Osteoblast (primary cell): ENCODE results near the gene UNCX. TPM values are rescaled to one million over a fixed set of nuclear protein-coding genes. Genes with fewer than 3 reads are reported as not detected.

Source experiments
- DNase-seq: peaks from one replicate; pipeline ENCODE4 v3.0.0; 2011; ENCODE audit warnings: low spot score, mixed read lengths; ENCODE audit not compliant: insufficient read length; ENCODE audit errors: missing footprints
- H2AFZ ChIP-seq: 2 replicates; pipeline ENCODE4 v1.6.0; 2011; ENCODE audit warnings: mild to moderate bottlenecking, low read length
- H3K27ac ChIP-seq: 2 replicates; pipeline ENCODE4 v1.5.1; 2011; ENCODE audit warnings: mild to moderate bottlenecking, low read depth, low read length, moderate library complexity
- H3K27me3 ChIP-seq: 2 replicates; pipeline ENCODE4 v1.6.0; 2012; ENCODE audit warnings: mild to moderate bottlenecking, control low read depth, inconsistent platforms, low read length, moderate library complexity; ENCODE audit not compliant: insufficient read depth
- H3K36me3 ChIP-seq: 2 replicates; pipeline ENCODE4 v1.5.1; 2011; ENCODE audit warnings: mild to moderate bottlenecking, low read length, control low read depth, moderate library complexity; ENCODE audit not compliant: insufficient read depth
- H3K4me1 ChIP-seq: 2 replicates; pipeline ENCODE4 v1.5.1; 2011; ENCODE audit warnings: mild to moderate bottlenecking, low read length, control low read depth, moderate library complexity; ENCODE audit not compliant: insufficient read depth
- H3K4me2 ChIP-seq: 2 replicates; pipeline ENCODE4 v1.6.0; 2011; ENCODE audit warnings: mild to moderate bottlenecking, low read length; ENCODE audit not compliant: insufficient read depth
- H3K4me3 ChIP-seq: fragments of 200-600 bp; sonication (generic); 3 replicates; pipeline ENCODE4 v1.5.1; 2012; ENCODE audit warnings: mild to moderate bottlenecking, low read length, inconsistent platforms; ENCODE audit not compliant: insufficient read depth
- H3K79me2 ChIP-seq: 2 replicates; pipeline ENCODE4 v1.6.0; 2012; ENCODE audit warnings: mild to moderate bottlenecking, low read length, control low read depth, inconsistent platforms; ENCODE audit not compliant: insufficient read depth
- H3K9me3 ChIP-seq: 2 replicates; pipeline ENCODE4 v1.5.1; 2011; ENCODE audit warnings: low read depth, low read length, control low read depth
- H4K20me1 ChIP-seq: 2 replicates; pipeline ENCODE4 v1.6.0; 2012; ENCODE audit warnings: mild to moderate bottlenecking, low read length, control low read depth; ENCODE audit not compliant: insufficient read depth
- total RNA-seq: library from RNA; depleted of rRNA; stranded (reverse); fragments of >200 nt; gene quantifications from 2 replicates; pipeline ENCODE4 v1.2.3, GENCODE V29; 2012
- TF ChIP-seq, protein P1 (sequence below): IDR thresholded peaks from 2 replicates; pipeline ENCODE4 v1.5.1; 2011; ENCODE audit warnings: mild to moderate bottlenecking, low read depth, low read length, moderate library complexity; ENCODE audit errors: extremely low read depth

Gene UNCX
- total RNA-seq, 1 donor = not detected

DNA sequence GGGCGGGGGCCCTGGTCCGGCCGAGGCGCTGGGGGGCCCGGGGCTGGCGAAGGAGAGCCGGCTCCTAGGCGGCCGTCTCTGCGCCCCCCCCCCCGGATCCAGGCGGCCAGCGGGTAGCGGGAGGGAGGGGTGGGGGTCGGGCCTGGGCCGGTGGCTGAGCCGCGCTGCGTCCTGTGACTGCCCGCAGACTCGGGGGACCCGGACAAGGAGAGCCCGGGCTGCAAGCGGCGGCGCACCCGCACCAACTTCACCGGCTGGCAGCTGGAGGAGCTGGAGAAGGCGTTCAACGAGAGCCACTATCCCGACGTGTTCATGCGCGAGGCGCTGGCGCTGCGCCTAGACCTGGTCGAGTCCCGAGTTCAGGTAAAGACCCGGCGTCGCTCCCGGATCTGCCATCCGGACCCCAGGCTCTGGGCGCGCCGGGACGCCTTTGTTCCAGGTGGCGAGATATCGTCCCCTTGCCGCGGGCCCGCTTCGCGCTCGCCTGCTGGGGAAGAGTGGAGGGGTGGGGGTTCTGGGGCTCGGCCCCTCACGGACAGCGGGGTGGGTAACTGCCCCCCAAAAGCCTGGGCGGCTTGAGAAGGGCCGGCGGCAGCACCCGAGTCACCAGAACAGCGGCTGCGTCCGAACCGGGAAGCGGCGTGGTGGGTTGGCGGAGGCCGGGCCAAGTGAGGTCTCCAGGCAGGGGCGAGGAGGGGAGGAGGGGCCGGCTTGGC lies 819 bp downstream of the UNCX start:
- Histone ChIP-seq H3K9me3 (no peaks in the 10 kb centered on the region), H3K4me1 (no peaks in the 10 kb centered on the region), H3K79me2 (no peaks in the 10 kb centered on the region), H3K4me3 (no peak overlapping the region), H3K27ac (no peak overlapping the region), H3K27me3 (peaks cover 76% of the 10 kb centered on the region), H2AFZ (no peak overlapping the region), H3K36me3 (no peaks in the 10 kb centered on the region), H4K20me1 (no peaks in the 10 kb centered on the region), H3K4me2 (no peak overlapping the region)
- peak; percentile 91 for DNase-seq
- TF ChIP-seq, protein P1, sequence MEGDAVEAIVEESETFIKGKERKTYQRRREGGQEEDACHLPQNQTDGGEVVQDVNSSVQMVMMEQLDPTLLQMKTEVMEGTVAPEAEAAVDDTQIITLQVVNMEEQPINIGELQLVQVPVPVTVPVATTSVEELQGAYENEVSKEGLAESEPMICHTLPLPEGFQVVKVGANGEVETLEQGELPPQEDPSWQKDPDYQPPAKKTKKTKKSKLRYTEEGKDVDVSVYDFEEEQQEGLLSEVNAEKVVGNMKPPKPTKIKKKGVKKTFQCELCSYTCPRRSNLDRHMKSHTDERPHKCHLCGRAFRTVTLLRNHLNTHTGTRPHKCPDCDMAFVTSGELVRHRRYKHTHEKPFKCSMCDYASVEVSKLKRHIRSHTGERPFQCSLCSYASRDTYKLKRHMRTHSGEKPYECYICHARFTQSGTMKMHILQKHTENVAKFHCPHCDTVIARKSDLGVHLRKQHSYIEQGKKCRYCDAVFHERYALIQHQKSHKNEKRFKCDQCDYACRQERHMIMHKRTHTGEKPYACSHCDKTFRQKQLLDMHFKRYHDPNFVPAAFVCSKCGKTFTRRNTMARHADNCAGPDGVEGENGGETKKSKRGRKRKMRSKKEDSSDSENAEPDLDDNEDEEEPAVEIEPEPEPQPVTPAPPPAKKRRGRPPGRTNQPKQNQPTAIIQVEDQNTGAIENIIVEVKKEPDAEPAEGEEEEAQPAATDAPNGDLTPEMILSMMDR = no peak

DNA sequence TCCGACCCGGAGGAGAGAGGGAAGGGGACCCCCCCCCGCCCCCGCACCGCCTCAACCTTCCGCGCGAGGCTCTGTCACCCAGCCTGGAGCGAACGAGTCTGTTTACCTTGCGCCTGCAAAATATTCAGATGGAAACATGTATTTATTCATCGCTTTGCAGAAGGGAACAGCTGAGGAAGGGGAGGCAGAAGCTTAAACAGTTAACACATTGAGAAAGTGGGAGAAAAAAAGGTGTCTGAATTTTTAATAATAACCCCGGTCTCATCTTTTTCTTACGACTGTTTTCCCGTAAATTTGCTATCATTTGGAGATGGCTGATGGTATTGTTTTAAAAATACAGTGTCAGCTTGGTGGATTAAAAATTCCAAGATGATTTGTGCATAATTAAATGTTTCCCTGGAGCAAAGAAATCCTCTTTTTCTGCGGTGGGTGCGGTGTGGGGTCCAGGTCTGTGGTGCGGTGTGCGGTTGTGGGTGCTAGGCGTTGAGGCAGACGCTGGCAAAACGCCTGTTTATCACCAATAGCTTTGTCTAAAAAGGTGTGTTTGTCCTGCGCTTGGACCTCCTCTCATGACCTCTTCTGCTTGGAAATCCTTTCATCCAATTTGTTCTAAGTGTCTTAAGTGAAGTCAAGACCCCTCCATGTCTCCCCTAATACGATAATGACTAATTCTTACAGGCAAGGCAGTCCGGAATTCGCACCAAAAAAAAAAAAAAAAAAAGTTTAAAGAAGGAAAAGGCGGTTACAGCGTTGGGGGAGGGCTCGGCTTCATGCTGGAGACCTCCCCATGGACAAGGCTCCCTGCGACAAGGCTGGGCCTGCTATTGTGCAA lies 1.6 kb downstream of the UNCX start:
- TF ChIP-seq, protein P1 = no peak
- no peaks in the 10 kb centered on the region for H4K20me1 ChIP-seq

DNA sequence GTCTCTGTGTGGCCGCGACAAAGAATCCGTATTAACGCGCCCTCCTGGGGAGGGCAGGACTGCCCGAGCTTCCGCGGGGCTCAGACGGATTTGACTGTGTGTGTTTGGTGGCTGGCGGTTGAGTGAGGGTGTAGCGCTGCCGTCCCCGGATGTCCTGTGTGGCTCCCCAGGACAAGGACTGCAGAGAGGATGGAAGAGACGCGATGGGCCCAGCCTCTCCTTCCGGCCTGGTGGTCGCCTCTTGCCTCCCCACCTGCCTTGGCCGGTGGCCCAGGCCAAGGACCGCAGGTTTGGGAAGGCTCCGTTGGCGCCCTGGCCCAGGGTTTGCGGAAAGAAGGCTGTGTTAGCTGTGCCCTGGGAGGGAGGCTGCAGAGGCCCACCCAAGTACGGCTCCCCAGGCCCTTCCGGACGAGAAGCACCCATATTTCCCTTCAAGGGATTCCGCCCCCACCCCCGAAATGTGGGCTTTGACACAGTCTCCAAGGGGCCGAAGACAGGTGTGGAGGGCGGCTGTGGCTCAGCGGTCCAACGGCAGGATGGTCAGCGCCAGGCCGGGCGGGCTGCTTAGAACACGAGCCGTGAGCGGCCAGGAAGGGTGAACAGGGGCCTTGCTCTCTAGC lies 2.3 kb downstream of the UNCX start:
- no peak for DNase-seq
- no peaks in the 10 kb centered on the region for H3K9me3 ChIP-seq
- H3K36me3 ChIP-seq = no peaks in the 10 kb centered on the region
- no peaks in the 10 kb centered on the region for H4K20me1 ChIP-seq
- H2AFZ ChIP-seq = no peak overlapping the region
- H3K4me1 ChIP-seq = no peaks in the 10 kb centered on the region
- no peak overlapping the region for H3K4me3 ChIP-seq
- no peaks in the 10 kb centered on the region for H3K79me2 ChIP-seq
- no peak overlapping the region for H3K27ac ChIP-seq
- TF ChIP-seq, protein P1 = no peak
- no peak overlapping the region for H3K4me2 ChIP-seq
- peaks cover 81% of the 10 kb centered on the region for H3K27me3 ChIP-seq

More for the DNA sequence above, 1.6 kb downstream of the UNCX start:
- Histone ChIP-seq H3K27ac (no peak overlapping the region), H3K4me3 (no peak overlapping the region), H2AFZ (no peak overlapping the region), H3K79me2 (no peaks in the 10 kb centered on the region), H3K9me3 (no peaks in the 10 kb centered on the region), H3K27me3 (peaks cover 76% of the 10 kb centered on the region), H3K36me3 (no peaks in the 10 kb centered on the region), H3K4me1 (no peaks in the 10 kb centered on the region), H3K4me2 (no peak overlapping the region)
- no peak for DNase-seq
